H1 (cell line): Measurements from ENCODE around the gene ALDH1B1. TPM values are rescaled to one million over a fixed set of nuclear protein-coding genes. Genes with fewer than 3 reads are reported as not detected.

Source experiments
- ATF3 ChIP-seq: IDR thresholded peaks from 2 replicates; pipeline ENCODE4 v1.6.1; 2011; ENCODE audit warnings: low read depth, mild to moderate bottlenecking, low read length; ENCODE audit not compliant: insufficient read depth
- GTF2F1 ChIP-seq: IDR thresholded peaks from 2 replicates; pipeline ENCODE4 v1.6.1; 2012; ENCODE audit warnings: low read depth, low read length, improper control_type of control experiment, borderline replicate concordance
- MAFK ChIP-seq: IDR thresholded peaks from 2 replicates; pipeline ENCODE4 v1.6.1; 2012; ENCODE audit warnings: low read depth, mild to moderate bottlenecking, improper control_type of control experiment, low read length
- PHF8 ChIP-seq: fragments of 200-600 bp; sonication (generic); conservative IDR thresholded peaks from 2 replicates; pipeline ENCODE4 v1.7.1; 2012; ENCODE audit warnings: low read depth, mild to moderate bottlenecking, inconsistent platforms, low read length, moderate library complexity
- POU5F1 ChIP-seq: IDR thresholded peaks from 2 replicates; pipeline ENCODE4 v1.6.1; 2011; ENCODE audit warnings: low read depth, mild to moderate bottlenecking, low read length, moderate library complexity
- RBBP5 ChIP-seq: IDR thresholded peaks from 2 replicates; pipeline ENCODE4 v1.7.1; 2012; ENCODE audit warnings: low read depth, mild to moderate bottlenecking, inconsistent platforms, low read length, moderate library complexity, borderline replicate concordance
- SP4 ChIP-seq: IDR thresholded peaks from 2 replicates; pipeline ENCODE4 v1.6.1; 2012; ENCODE audit warnings: low read length, inconsistent platforms
- ZNF274 ChIP-seq: IDR thresholded peaks from 2 replicates; pipeline ENCODE4 v1.7.0; 2012; ENCODE audit warnings: low read length, borderline replicate concordance; ENCODE audit errors: extremely low read depth
- polyA plus RNA-seq, 7 experiments: library from polyadenylated mRNA; depleted of rRNA in 3 of 7; stranded (reverse) in 5 of 7; unstranded in 2 of 7; fragments of >200 nt in 5 of 7; fragments of 200-250 nt in 2 of 7; gene quantifications; 1 replicate in 5 of 7; 2 replicates in 1 of 7; 4 replicates in 1 of 7; pipeline versions ENCODE4 v1.2.1 to v1.2.3, GENCODE V29; 2011 to 2013; ENCODE audit warnings: missing spikeins in 2 of 7, mixed read lengths in 2 of 7
- total RNA-seq: library from RNA; stranded (reverse); fragmentation: NEBNext Ultra II Directional; extraction: Animal tissue kit (Norgen Biotek cat#: 25700); gene quantifications from 2 replicates; pipeline ENCODE4 v1.2.1, GENCODE V29; 2021

The ALDH1B1 gene
- total and polyA plus RNA-seq, 2 of the 8 experiments (the other 6 are each of a cell fraction or from before 2014, with no cell fraction given), result 41.6 to 78.7 TPM

GRCh38 chr9:38357350-38358114 lies 35.0 kb upstream of the ALDH1B1 start (continued):
- TF ChIP-seq POU5F1, result no peak
- no peak for TF ChIP-seq PHF8
- no peak for TF ChIP-seq ZNF274
- TF ChIP-seq MAFK, result no peak
- no peak for TF ChIP-seq RBBP5
- TF ChIP-seq ATF3, result no peak
- no peak for TF ChIP-seq SP4
- TF ChIP-seq GTF2F1, result no peak
